NCI-H1930 (cell line): Measurements from ENCODE around the gene GPC6.
"Not testable (repeated sequence)": the region's sequence is repeated elsewhere in the genome, so short reads cannot be mapped to it uniquely, and the experiment has no call there.

Experiments
- DNase-seq, 2 experiments: peaks; one replicate each; lab custom pipeline; 2025; lab: John Stamatoyannopoulos, UW

Gene GPC6

GRCh38 chr13:93226623-93227279 lies at the start of gene GPC6:
Gene GPC6 (plus strand): TSS chr13:93226807.
- DNase-seq: peak; percentile 58 to 67

GRCh38 chr13:93180356-93180969 lies 46.1 kb upstream of the GPC6 start:
- DNase-seq: no peak

- no peak for DNase-seq
These were observed 44.2 kb upstream of the GPC6 start for GRCh38 chr13:93182406-93182805.

- DNase-seq: no peak
These were observed 43.3 kb upstream of the GPC6 start for GRCh38 chr13:93183302-93183701.

GRCh38 chr13:93190006-93190405 lies 36.6 kb upstream of the GPC6 start:
- DNase-seq: no peak

GRCh38 chr13:93193682-93194081 lies 32.9 kb upstream of the GPC6 start:
- no peak for DNase-seq

- no peak for DNase-seq
These were observed 26.8 kb upstream of the GPC6 start for GRCh38 chr13:93199856-93200255.

GRCh38 chr13:93200626-93201025 lies 26.0 kb upstream of the GPC6 start:
- DNase-seq: no peak

- no peak for DNase-seq
These were observed 24.5 kb upstream of the GPC6 start for GRCh38 chr13:93201992-93202558.

- DNase-seq: not testable (repeated sequence)
These were observed 19.7 kb upstream of the GPC6 start for GRCh38 chr13:93206778-93207392.

GRCh38 chr13:93216122-93216521 lies 10.5 kb upstream of the GPC6 start:
- no peak for DNase-seq

GRCh38 chr13:93217721-93218261 lies 8.8 kb upstream of the GPC6 start:
- no peak for DNase-seq

GRCh38 chr13:93218583-93218982 lies 8.0 kb upstream of the GPC6 start:
- no peak for DNase-seq

- no peak for DNase-seq
These were observed 6.5 kb upstream of the GPC6 start for GRCh38 chr13:93220073-93220472.

GRCh38 chr13:93222976-93223375 lies 3.6 kb upstream of the GPC6 start:
- no peak for DNase-seq

GRCh38 chr13:93224535-93224934 lies 2.1 kb upstream of the GPC6 start:
- DNase-seq: no peak

GRCh38 chr13:93225610-93226009 lies 997 bp upstream of the GPC6 start:
- no peak for DNase-seq

GRCh38 chr13:93226065-93226622 lies 463 bp upstream of the GPC6 start:
- DNase-seq: no peak

- peak; percentile 47 to 61 for DNase-seq
These were observed 772 bp downstream of the GPC6 start for GRCh38 chr13:93227280-93227877.

- DNase-seq: peak; percentile 51 to 63
These were observed 1.5 kb downstream of the GPC6 start for GRCh38 chr13:93227878-93228642.

- DNase-seq: no peak
These were observed 2.0 kb downstream of the GPC6 start for GRCh38 chr13:93228643-93228937.
